GM19468 (cell line): ENCODE results near the gene C10orf67.
"Not testable (repeated sequence)": the region's sequence is repeated elsewhere in the genome, so short reads cannot be mapped to it uniquely, and the experiment has no call there.

Source experiments
- ATAC-seq: cut with Tn5 transposase; IDR thresholded peaks from one replicate; pipeline ENCODE4 v1.9.1; 2021; ENCODE audit warnings: mild to moderate bottlenecking, moderate library complexity, moderate number of reproducible peaks; ENCODE audit not compliant: unreplicated experiment; ENCODE audit errors: extremely low read depth

C10orf67 gene

DNA sequence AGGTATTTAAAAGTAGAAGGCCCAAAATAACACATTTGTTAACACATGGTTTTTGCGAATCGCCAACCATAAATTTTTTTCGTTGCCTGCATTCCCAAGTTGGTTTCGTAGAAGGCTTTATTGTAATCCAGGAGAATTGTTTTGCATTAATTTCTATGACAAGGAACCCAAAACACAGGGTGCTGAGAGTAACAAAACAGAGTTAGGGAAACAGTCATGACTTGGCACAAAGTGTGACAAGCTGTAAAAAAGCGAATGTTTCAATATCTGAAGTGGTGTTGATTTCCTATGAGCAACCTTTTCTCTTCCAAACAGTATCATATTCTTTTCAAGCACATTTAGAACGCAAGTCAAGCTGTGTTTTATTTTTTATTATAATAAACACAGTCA, 63.6 kb downstream of the C10orf67 start:
- ATAC-seq, result no peak

- ATAC-seq, result no peak
Observed at GRCh38 chr10:23280419-23281043, 64.1 kb downstream of the C10orf67 start.

DNA sequence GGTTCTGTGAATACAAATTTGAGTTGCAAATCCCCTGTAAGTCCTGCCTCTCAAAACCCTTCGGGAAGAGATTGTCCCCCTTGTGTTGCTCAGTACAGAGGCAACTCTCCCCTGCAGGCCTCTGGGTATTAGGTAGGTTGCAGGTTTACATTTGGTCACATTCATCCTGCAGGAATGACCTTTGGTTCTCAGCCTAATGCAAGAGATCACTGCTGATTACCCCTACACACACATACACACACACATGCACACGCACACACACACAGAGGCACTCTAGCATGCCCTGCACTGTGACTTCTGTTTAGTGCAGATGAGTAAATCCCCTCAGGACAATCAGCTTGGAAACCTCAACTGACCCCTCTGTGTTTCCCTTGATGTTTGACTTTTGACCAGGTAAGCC, 69.2 kb downstream of the C10orf67 start:
- no peak for ATAC-seq

DNA sequence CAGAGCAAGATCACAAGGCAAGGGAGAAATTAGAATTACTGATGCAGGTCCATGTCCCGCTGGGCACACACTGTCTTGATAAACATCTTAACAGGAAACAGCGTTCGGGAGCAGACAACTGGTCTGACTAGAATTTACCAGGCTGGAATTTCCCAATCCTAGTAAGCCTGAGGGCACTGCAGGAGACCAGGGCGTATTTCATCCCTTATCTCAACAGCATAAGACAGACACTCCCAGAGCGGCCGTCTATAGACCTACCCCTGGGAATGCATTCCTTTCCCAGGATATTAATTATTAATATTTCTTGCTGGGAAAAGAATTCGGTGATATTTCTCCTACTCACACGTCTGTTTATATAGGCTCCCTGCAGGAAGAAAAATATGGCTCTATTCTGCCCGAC, 70.4 kb downstream of the C10orf67 start:
- ATAC-seq, result not testable (repeated sequence)

DNA sequence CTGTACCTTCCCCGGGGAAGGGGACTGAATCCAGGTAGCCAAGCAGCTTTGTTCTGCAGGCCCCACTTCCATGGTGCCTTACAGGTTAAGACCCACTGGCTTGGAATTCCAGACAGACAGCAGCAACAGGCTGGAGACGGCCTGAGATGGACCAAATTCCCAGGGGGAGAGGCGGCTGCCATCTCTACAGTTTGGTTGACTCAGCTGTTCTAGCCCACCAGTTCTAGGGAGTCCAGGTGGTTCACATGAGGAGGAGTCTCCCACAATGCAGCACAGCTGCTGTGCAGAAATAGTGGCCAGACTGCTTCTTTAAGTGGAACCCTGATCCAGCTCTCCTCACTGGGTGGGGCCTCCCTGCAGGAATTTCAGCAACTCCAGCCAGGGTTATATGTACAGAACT, 74.1 kb downstream of the C10orf67 start:
- no peak for ATAC-seq

DNA sequence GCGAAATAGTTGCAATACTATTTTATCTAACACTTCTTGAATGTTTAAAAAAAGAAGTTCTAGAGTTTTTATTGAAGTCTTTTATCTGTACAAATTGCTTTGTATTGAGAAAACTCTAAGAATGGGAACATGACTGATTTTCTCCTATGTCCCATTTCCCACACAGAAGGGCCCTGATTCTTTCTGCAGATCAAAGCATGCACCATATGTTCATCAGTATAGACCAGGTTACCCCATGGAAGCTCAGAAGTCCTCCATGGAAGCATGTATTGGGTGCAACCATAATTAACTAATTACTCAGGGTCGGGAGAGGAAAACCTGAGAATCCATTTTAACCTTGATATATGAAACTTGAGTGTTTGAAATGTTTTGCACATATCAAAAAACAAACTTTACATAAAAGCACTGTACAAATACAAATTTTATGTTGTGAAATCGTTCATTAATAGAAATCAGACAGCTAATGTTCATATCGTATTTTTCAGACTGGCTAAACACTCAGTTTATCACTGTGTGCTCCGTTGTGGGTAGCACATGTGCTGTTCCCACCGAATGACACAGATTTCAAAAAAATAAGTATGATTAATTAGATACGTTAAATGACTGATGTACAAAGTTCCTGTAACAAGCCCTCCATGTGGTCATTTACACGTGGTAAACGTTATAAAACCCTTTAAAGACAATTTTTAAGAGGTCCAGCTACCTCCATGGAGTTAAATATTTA, 81.0 kb downstream of the C10orf67 start:
- ATAC-seq, result no peak

DNA sequence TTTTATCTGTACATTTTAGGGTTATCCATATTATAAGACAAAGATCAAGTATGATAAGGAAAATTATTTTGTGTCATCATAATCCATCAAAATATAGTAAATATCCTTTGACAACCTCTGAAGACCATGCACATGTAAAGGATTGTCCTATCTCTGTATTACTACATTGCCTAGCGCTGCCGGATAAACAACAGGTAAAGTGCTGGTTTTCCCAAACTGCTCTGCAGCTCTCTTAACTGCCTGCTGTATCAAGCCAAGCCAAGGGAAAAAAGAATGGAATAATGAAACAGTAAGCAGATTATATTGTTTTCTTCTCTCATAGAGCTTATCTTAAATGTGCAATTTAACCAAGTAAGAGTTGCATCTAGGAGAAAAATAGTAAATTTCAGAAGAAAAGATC, 81.7 kb downstream of the C10orf67 start:
- ATAC-seq, result no peak

- no peak for ATAC-seq
Observed at GRCh38 chr10:23258516-23258915, 86.1 kb downstream of the C10orf67 start.

DNA sequence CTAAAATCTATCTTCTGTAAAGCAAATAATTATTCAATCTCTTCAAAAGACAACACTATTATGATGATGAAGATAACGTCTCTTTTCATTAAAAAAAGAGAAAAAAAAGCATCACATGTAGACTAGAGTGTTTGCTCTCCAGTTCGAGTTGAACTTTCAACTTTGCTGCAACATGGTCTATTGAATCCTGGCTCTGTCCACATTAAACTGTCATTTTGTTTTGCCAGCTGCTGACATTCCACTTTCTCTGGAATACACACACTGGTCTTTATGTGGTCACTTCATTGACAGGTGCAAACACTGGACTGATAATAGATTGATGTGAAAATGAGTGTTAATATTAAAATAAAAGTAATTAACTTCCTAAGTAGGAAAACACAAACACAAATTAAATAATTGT, 90.8 kb downstream of the C10orf67 start:
- ATAC-seq, result no peak

- not testable (repeated sequence) for ATAC-seq
Observed at GRCh38 chr10:23252859-23253258, 91.7 kb downstream of the C10orf67 start.

- not testable (repeated sequence) for ATAC-seq
Observed at GRCh38 chr10:23241779-23242178, 102.8 kb downstream of the C10orf67 start.

DNA sequence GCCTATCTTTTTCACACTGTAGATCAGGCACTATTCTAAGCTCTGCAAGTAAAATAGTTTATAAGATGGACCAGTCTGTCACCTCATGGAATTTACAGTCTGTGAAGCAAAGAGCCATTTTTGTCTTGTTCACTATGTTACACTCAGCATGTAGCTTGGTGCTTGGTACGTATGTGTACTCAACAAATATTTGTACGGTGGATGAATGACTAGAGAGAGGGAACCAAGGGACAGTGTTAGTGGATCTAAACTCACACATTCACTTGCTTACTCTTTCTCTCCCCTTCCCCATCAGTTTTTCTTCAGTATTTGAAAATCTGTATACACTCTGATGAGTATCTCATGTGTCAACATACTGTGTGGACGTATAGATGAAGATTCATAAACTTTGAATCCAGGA, 106.6 kb downstream of the C10orf67 start:
- no peak for ATAC-seq

GRCh38 chr10:23230582-23230981, 114.0 kb downstream of the C10orf67 start:
- no peak for ATAC-seq

- ATAC-seq, result no peak
Observed at GRCh38 chr10:23217471-23217870, 127.1 kb downstream of the C10orf67 start.

DNA sequence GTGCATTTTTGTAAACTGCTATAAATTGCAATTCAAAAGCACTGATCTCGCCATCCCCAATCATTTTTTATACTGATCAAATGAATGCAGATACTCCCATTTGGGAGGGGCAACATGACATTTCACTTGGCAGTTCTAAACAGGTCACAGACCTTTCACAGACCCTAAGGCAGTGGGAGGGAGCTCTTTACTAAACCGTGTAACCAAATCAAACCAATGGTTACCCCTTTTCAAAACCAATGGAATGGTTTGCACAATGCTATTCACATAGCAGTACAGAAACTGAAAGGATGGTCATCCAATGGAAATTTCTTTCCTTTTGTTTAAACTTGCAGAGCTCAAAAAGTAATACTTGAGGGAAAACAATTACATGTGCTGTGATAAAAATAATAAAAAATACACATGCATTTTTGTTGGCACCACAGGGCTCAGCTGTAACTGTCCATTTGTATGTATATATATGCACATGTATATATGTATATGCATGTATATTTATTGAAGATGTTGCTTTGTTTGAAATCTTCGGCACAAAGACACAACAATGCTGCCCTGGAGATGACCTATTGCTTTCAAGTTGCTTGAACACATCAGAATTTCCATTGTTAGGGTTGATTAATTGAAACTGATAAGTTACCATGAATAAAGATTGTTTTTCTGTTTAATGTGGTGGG, 138.5 kb downstream of the C10orf67 start:
- ATAC-seq, result no peak

DNA sequence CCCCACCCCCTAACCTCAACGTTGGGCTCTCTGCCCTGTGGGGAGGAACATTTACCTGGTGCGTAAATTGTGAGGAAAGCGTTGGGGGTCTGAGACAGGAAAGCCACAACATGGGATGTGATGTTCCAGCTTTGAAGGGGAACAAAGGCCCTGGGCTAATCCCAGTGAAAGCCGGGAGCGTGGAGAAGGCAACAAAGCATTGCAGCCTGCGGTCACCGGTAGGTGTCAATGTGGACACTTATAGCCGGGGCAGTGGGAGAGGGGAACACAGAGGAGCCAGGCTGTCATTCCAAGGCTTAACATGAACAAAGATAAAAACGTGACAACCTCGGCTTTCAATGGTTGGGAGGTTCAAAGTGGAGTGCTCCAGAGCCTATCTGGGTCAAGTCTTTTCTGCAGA, 139.8 kb downstream of the C10orf67 start:
- no peak for ATAC-seq

DNA sequence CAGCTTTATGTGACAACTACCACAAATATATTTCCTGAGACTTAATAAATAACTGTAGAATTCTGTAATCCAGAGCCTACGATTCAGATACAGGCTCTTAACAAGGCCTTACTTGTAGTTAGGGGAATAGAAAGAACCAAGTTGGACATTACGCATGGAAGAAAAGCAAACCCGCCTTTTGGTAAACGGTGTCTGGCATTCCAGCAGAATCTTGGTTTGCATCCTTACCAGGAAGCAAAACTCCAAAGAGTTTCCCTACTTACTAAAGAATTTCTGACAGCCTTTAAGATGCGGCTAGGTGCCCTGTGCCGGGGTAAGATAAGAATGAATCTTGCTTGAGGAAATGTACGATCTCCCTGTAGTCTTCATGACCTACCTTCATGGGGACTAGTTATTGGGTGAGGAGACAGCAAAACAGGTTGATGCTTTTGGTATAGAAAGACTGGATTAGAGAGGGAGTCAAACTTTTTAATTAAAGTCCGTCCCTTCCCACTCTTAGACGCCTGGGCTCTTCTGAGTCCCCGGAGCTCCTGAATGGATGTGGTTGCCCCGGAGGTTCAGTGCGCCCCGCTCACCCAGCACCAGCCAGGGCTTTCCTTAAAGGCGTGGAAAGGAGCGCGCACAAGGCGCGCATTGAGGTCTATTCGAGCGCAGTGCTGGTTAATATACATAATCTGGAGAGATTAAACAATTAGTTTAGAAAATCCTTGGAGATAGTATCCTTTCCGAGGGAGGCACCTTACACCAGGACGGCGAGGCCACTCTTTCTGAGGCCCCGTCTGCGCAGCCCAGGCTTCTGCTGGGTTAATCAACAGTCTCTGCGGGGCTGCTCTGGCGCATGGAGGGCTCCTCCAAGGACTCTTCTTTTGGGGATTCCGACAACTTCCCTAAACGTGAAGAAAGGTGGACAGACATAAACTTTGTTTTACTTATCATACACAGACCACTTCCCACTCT, 140.9 kb downstream of the C10orf67 start:
- no peak for ATAC-seq

DNA sequence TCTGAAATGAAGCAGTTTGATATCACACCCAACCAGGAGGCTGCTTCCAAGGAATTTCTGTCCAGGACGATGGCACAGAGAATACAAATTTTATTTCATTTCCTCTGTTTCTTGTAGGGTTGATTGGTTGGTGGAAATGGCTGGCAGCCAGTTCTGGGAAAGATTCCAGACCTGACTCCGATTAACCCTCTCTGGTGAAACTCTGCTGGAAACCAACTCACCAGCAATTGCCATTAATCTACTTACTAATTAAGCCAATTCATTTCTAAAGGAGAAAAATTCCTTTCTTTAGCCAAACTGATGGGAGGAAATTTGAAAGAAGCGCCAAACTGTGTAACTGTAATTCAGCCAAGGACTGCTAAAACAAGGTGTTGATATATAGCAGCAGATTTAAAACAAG, 141.8 kb downstream of the C10orf67 start:
- ATAC-seq, result no peak

DNA sequence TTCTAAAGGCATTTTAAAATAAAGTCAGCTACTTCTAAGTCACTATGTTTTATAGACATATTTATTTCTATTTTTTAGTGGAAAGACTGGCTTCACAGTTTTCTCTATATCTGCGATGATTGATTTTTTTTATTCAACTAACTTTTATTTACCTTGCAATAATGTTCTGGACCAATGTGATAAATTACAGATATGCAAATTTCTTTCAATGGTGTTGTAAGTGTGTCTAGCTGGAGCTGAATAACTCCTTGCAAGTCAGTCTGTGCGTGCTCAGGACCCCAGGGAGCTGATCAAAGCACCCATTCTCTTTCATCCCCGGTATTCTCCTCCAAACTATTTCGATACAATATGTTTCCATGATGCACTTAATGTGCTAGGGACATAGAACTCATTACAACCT, 142.8 kb downstream of the C10orf67 start:
- ATAC-seq, result no peak

- ATAC-seq, result no peak
Observed at GRCh38 chr10:23200997-23201652, 143.5 kb downstream of the C10orf67 start.
